ENCODE measurements around the gene PSTPIP1. TPM values are rescaled to one million over a fixed set of nuclear protein-coding genes. Genes with fewer than 3 reads are reported as not detected.

Gene PSTPIP1
- total and polyA plus RNA-seq, 2 donors from 2014 or later: 2.2 to 22.1 TPM

DNA sequence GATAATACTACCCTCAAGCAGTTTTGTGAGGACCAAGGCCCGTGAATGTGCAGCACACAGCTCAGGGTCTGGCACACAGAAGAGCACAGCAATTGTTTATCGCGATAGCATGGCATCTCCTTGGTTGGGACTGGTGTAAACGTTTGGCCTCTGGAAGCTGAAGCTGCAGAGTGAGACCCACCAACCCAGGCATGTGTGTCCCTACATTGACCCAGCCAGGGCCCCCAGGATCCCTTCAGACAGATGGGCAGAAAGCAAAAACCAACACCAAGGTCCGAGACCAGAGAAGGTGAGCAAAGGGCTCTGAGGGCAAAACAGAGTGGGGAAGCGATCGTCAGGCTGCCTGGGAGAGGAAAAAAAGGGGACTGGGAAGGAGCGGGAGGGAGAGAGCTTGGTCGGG, 12.6 kb upstream of the PSTPIP1 start:
- FAIRE-seq: no peak
- Histone ChIP-seq H3K36me3 (ENCODE audit: control insufficient read depth in 2 of 3, insufficient read depth in 3 of 3, low read length in 3 of 3) (no peaks in the 10 kb centered on the region), H3K27me3 (ENCODE audit: control insufficient read depth, insufficient read depth, low read length) (no peaks in the 10 kb centered on the region), H3K9ac (ENCODE audit: low read length in 3 of 3) (no peak overlapping the region), H3K4me3 (ENCODE audit: low read length in 3 of 3) (no peak overlapping the region), H3K4me1 (ENCODE audit: control insufficient read depth in 2 of 3, insufficient read depth in 2 of 3, low read depth in 1 of 3, low read length in 3 of 3) (peaks cover 0 to 4% (median 0%) of the 10 kb centered on the region in 3 donors), H3K9me3 (ENCODE audit: control insufficient read depth in 2 of 3, insufficient read depth in 1 of 3, low read length in 3 of 3) (no peaks in the 10 kb centered on the region), H3K27ac (ENCODE audit: low read depth in 2 of 2, low read length in 2 of 2) (no peak overlapping the region)
- no peak for TF ChIP-seq CTCF (IDR thresholded peaks at IDR 0.05; ENCODE audit: borderline replicate concordance, extremely low read depth, insufficient read depth)
- intact Hi-C loops (cut with DNase I): no loop called here
- DNase-seq: no peak

GRCh38 chr15:76982756-76983155, 12.2 kb upstream of the PSTPIP1 start:
- peaks cover 0 to 4% (median 0%) of the 10 kb centered on the region in 3 donors for H3K4me1 ChIP-seq (ENCODE audit: control insufficient read depth in 2 of 3, insufficient read depth in 2 of 3, low read depth in 1 of 3, low read length in 3 of 3)
- no peaks in the 10 kb centered on the region for H3K36me3 ChIP-seq (ENCODE audit: control insufficient read depth in 2 of 3, insufficient read depth in 3 of 3, low read length in 3 of 3)
- intact Hi-C loops (cut with DNase I): no loop called here
- no peak for DNase-seq
- no peaks in the 10 kb centered on the region for H3K9me3 ChIP-seq (ENCODE audit: control insufficient read depth in 2 of 3, insufficient read depth in 1 of 3, low read length in 3 of 3)
- H3K4me3 ChIP-seq (ENCODE audit: low read length in 3 of 3): no peak overlapping the region
- TF ChIP-seq CTCF (IDR thresholded peaks at IDR 0.05; ENCODE audit: borderline replicate concordance, extremely low read depth, insufficient read depth): no peak
- H3K9ac ChIP-seq (ENCODE audit: low read length in 3 of 3): no peak overlapping the region
- no peak overlapping the region for H3K27ac ChIP-seq (ENCODE audit: low read depth in 2 of 2, low read length in 2 of 2)
- no peaks in the 10 kb centered on the region for H3K27me3 ChIP-seq (ENCODE audit: control insufficient read depth, insufficient read depth, low read length)
- FAIRE-seq: no peak

- Histone ChIP-seq H3K9ac (ENCODE audit: low read length in 3 of 3) (no peak overlapping the region), H3K9me3 (ENCODE audit: control insufficient read depth in 2 of 3, insufficient read depth in 1 of 3, low read length in 3 of 3) (no peaks in the 10 kb centered on the region), H3K27me3 (ENCODE audit: control insufficient read depth, insufficient read depth, low read length) (no peaks in the 10 kb centered on the region), H3K27ac (ENCODE audit: low read depth in 2 of 2, low read length in 2 of 2) (no peak overlapping the region), H3K4me3 (ENCODE audit: low read length in 3 of 3) (no peak overlapping the region), H3K36me3 (ENCODE audit: control insufficient read depth in 2 of 3, insufficient read depth in 3 of 3, low read length in 3 of 3) (no peaks in the 10 kb centered on the region), H3K4me1 (ENCODE audit: control insufficient read depth in 2 of 3, insufficient read depth in 2 of 3, low read depth in 1 of 3, low read length in 3 of 3) (peaks cover 0 to 4% (median 0%) of the 10 kb centered on the region in 3 donors)
- no peak for TF ChIP-seq CTCF (IDR thresholded peaks at IDR 0.05; ENCODE audit: borderline replicate concordance, extremely low read depth, insufficient read depth)
- intact Hi-C loops (cut with DNase I): no loop called here
- FAIRE-seq (no peak), DNase-seq (peak in 2 of 5 donors; percentile 35 to 37)
Observed at GRCh38 chr15:76983590-76984375, 11.1 kb upstream of the PSTPIP1 start.
